NCI-H1694 (cell line): ENCODE results near the gene UBE2D3.
"Not testable (repeated sequence)": the region's sequence is repeated elsewhere in the genome, so short reads cannot be mapped to it uniquely, and the experiment has no call there.

ENCODE experiments used
- DNase-seq: peaks from one replicate; lab custom pipeline; 2025; lab: John Stamatoyannopoulos, UW

The UBE2D3 gene

GRCh38 chr4:102829803-102830202 is 2.5 kb upstream of the UBE2D3 start:
- no peak for DNase-seq

GRCh38 chr4:102828497-102828808 is 1.1 kb upstream of the UBE2D3 start:
- DNase-seq, result no peak

- DNase-seq, result peak; percentile 97
These were observed 534 bp upstream of the UBE2D3 start for GRCh38 chr4:102827674-102828496.

GRCh38 chr4:102826105-102826889 is 1.1 kb downstream of the UBE2D3 start:
- no peak for DNase-seq

- peak; percentile 10 for DNase-seq
These were observed 1.9 kb downstream of the UBE2D3 start for GRCh38 chr4:102825261-102826091.

- DNase-seq, result no peak
These were observed 3.0 kb downstream of the UBE2D3 start for GRCh38 chr4:102824398-102824797.

GRCh38 chr4:102823897-102824296 is 3.5 kb downstream of the UBE2D3 start:
- DNase-seq, result no peak

- DNase-seq, result no peak
These were observed 3.9 kb downstream of the UBE2D3 start for GRCh38 chr4:102823464-102823863.

GRCh38 chr4:102819588-102820365 is 7.6 kb downstream of the UBE2D3 start:
- no peak for DNase-seq

- DNase-seq, result not testable (repeated sequence)
These were observed 8.3 kb downstream of the UBE2D3 start for GRCh38 chr4:102819100-102819499.

GRCh38 chr4:102817613-102818268 is 9.6 kb downstream of the UBE2D3 start:
- no peak for DNase-seq

- no peak for DNase-seq
These were observed 10.2 kb downstream of the UBE2D3 start for GRCh38 chr4:102817021-102817605.

GRCh38 chr4:102815981-102816380 is 11.4 kb downstream of the UBE2D3 start:
- DNase-seq, result no peak

- no peak for DNase-seq
These were observed 17.7 kb downstream of the UBE2D3 start for GRCh38 chr4:102809691-102810090.

GRCh38 chr4:102809190-102809589 is 18.2 kb downstream of the UBE2D3 start:
- no peak for DNase-seq

GRCh38 chr4:102808009-102808408 is 19.3 kb downstream of the UBE2D3 start:
- no peak for DNase-seq

GRCh38 chr4:102807345-102807744 is 20.0 kb downstream of the UBE2D3 start:
- no peak for DNase-seq

GRCh38 chr4:102799816-102800215 is 27.5 kb downstream of the UBE2D3 start:
- DNase-seq, result no peak

- DNase-seq, result no peak
These were observed 32.4 kb downstream of the UBE2D3 start for GRCh38 chr4:102794999-102795398.

- no peak for DNase-seq
These were observed 34.9 kb downstream of the UBE2D3 start for GRCh38 chr4:102792361-102792936.
